M059J (cell line): ENCODE measurements around the gene DHX40. TPM values are rescaled to one million over a fixed set of nuclear protein-coding genes. Genes with fewer than 3 reads are reported as not detected.

Source experiments
- total RNA-seq: library from RNA; depleted of rRNA; stranded (reverse); fragments of >200 nt; shearing (Covaris generic); gene quantifications from 2 replicates; pipeline ENCODE4 v1.2.3, GENCODE V29; 2014; rRNA removed

Gene DHX40
- total RNA-seq, 1 experiment from 2014 or later: 50.1 TPM

Other genes with a start within 250 kb of the DHX40 start
- 1.7 and 2.7 TPM in 2 replicates for gene YPEL2, start 234.0 kb upstream of the DHX40 start, total RNA-seq
- gene CLTC, start 54.3 kb downstream of the DHX40 start, total RNA-seq: 204 and 333 TPM in 2 replicates
- 26.8 and 29.7 TPM in 2 replicates for gene PTRH2, start 141.8 kb downstream of the DHX40 start, total RNA-seq
- gene VMP1, start 142.0 kb downstream of the DHX40 start, total RNA-seq: 170 and 171 TPM in 2 replicates